Neural cell (in vitro differentiated cells): ENCODE results near the gene FAM171A1.

Experiments
- EP300 ChIP-seq: fragments of 450-650 bp; conservative IDR thresholded peaks from 2 replicates; pipeline ENCODE4 v1.6.1; 2014; ENCODE audit warnings: antibody characterized with exemption, mild to moderate bottlenecking, moderate library complexity; ENCODE audit not compliant: poor library complexity, severe bottlenecking
- POLR2AphosphoS5 ChIP-seq: IDR thresholded peaks from 2 replicates; pipeline ENCODE4 v1.6.1; 2012
- TAF1 ChIP-seq: IDR thresholded peaks from 2 replicates; pipeline ENCODE4 v1.6.1; 2012; ENCODE audit warnings: low read depth
- TF ChIP-seq, protein P1 (sequence below): fragments of 450-650 bp; IDR thresholded peaks from 2 replicates; pipeline ENCODE4 v1.5.1; 2014; ENCODE audit warnings: antibody characterized with exemption, mild to moderate bottlenecking, moderate library complexity; ENCODE audit not compliant: poor library complexity, severe bottlenecking

DNA sequence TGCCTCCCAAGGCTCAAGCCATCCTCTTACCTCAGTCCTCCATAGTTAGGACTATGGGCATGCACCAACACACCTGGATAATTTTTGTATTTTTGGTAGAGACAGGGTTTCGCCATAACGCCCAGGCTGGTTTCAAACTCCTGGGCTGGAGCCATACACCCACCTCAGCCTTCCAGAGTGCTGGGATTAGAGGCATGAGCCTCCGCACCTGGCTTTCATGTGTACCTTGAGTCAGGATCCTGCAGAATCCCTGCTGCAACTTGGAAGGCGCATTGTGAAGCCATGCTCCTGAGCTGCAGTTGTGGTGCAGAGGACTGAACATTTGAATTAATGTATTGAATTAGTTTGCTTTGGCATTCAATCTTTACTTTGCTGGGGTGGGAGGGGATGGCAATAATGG, 173.2 kb downstream of the FAM171A1 start:
- no peak for TF ChIP-seq EP300
- no peak for TF ChIP-seq POLR2AphosphoS5
- TF ChIP-seq, protein P1, sequence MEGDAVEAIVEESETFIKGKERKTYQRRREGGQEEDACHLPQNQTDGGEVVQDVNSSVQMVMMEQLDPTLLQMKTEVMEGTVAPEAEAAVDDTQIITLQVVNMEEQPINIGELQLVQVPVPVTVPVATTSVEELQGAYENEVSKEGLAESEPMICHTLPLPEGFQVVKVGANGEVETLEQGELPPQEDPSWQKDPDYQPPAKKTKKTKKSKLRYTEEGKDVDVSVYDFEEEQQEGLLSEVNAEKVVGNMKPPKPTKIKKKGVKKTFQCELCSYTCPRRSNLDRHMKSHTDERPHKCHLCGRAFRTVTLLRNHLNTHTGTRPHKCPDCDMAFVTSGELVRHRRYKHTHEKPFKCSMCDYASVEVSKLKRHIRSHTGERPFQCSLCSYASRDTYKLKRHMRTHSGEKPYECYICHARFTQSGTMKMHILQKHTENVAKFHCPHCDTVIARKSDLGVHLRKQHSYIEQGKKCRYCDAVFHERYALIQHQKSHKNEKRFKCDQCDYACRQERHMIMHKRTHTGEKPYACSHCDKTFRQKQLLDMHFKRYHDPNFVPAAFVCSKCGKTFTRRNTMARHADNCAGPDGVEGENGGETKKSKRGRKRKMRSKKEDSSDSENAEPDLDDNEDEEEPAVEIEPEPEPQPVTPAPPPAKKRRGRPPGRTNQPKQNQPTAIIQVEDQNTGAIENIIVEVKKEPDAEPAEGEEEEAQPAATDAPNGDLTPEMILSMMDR = no peak
- no peak for TF ChIP-seq TAF1
